NT2/D1 (cell line): Measurements from ENCODE around the gene FGFR2.

Experiments used
- SUZ12 ChIP-seq: IDR thresholded peaks from 2 replicates; pipeline ENCODE4 v1.6.1; 2011; ENCODE audit not compliant: insufficient read length, insufficient read depth; ENCODE audit errors: extremely low read depth
- YY1 ChIP-seq: IDR thresholded peaks from 2 replicates; pipeline ENCODE4 v1.6.1; 2011; ENCODE audit not compliant: insufficient read length, insufficient read depth

GRCh38 chr10:121469797-121470606 lies 128.2 kb downstream of the FGFR2 start:
- no peak for TF ChIP-seq SUZ12
- TF ChIP-seq YY1: no peak
